Measurements from ENCODE around the gene PCYT1B. TPM values are rescaled to one million over a fixed set of nuclear protein-coding genes. Genes with fewer than 3 reads are reported as not detected.

PCYT1B gene
- total RNA-seq, 1 donor: 0.27 TPM

GRCh38 chrX:24648495-24648894 is 1.3 kb upstream of the PCYT1B start:
- no peak for TF ChIP-seq CTCF (IDR thresholded peaks at IDR 0.05; ENCODE audit: insufficient read depth, low read length)
- H3K4me3 ChIP-seq (ENCODE audit: low read depth, low read length): no peak overlapping the region
- no peak for DNase-seq (ENCODE audit: low read depth)

GRCh38 chrX:24646745-24647182 is 383 bp downstream of the PCYT1B start:
- no peak overlapping the region for H3K4me3 ChIP-seq (ENCODE audit: low read depth, low read length)

GRCh38 chrX:24646006-24646405 is 1.1 kb downstream of the PCYT1B start:
- DNase-seq (ENCODE audit: low read depth): no peak
- no peak overlapping the region for H3K4me3 ChIP-seq (ENCODE audit: low read depth, low read length)
- TF ChIP-seq CTCF (IDR thresholded peaks at IDR 0.05; ENCODE audit: insufficient read depth, low read length): no peak

More at GRCh38 chrX:24646745-24647182, 383 bp downstream of the PCYT1B start:
- peak; percentile 5 for DNase-seq (ENCODE audit: low read depth)
- TF ChIP-seq CTCF (IDR thresholded peaks at IDR 0.05; ENCODE audit: insufficient read depth, low read length): no peak

- no peak for DNase-seq (ENCODE audit: low read depth)
- TF ChIP-seq CTCF (IDR thresholded peaks at IDR 0.05; ENCODE audit: insufficient read depth, low read length): no peak
- no peak overlapping the region for H3K4me3 ChIP-seq (ENCODE audit: low read depth, low read length)
Measured at GRCh38 chrX:24643116-24643515, 4.0 kb downstream of the PCYT1B start.

GRCh38 chrX:24629701-24630100 is 17.4 kb downstream of the PCYT1B start:
- TF ChIP-seq CTCF (IDR thresholded peaks at IDR 0.05; ENCODE audit: insufficient read depth, low read length): no peak
- no peak overlapping the region for H3K4me3 ChIP-seq (ENCODE audit: low read depth, low read length)
- DNase-seq (ENCODE audit: low read depth): no peak

GRCh38 chrX:24619647-24620046 is 27.5 kb downstream of the PCYT1B start:
- H3K4me3 ChIP-seq (ENCODE audit: low read depth, low read length): no peak overlapping the region
- peak; percentile 17 for DNase-seq (ENCODE audit: low read depth)
- TF ChIP-seq CTCF (IDR thresholded peaks at IDR 0.05; ENCODE audit: insufficient read depth, low read length): no peak

- no peak overlapping the region for H3K4me3 ChIP-seq (ENCODE audit: low read depth, low read length)
- TF ChIP-seq CTCF (IDR thresholded peaks at IDR 0.05; ENCODE audit: insufficient read depth, low read length): no peak
- no peak for DNase-seq (ENCODE audit: low read depth)
Measured at GRCh38 chrX:24610516-24610915, 36.6 kb downstream of the PCYT1B start.

All from fibroblast of the aortic adventitia (primary cell).